GM18519 (cell line): ENCODE measurements around the gene RAB40AL.
"Not testable (repeated sequence)": the region's sequence is repeated elsewhere in the genome, so short reads cannot be mapped to it uniquely, and the experiment has no call there.

Experiments
- ATAC-seq: cut with Tn5 transposase; IDR thresholded peaks from one replicate; pipeline ENCODE4 v1.9.1; 2021; ENCODE audit warnings: mild to moderate bottlenecking, moderate library complexity; ENCODE audit not compliant: unreplicated experiment, low FRiP score

Gene RAB40AL, protein sequence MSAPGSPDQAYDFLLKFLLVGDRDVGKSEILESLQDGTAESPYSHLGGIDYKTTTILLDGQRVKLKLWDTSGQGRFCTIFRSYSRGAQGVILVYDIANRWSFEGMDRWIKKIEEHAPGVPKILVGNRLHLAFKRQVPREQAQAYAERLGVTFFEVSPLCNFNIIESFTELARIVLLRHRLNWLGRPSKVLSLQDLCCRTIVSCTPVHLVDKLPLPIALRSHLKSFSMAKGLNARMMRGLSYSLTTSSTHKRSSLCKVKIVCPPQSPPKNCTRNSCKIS

GRCh38 chrX:102936972-102937371 is at the start of gene RAB40AL:
TSS of gene RAB40AL (plus strand) at chrX:102937272. CDS start at chrX:102937319, 47 bp downstream.
- ATAC-seq, result not testable (repeated sequence)

DNA sequence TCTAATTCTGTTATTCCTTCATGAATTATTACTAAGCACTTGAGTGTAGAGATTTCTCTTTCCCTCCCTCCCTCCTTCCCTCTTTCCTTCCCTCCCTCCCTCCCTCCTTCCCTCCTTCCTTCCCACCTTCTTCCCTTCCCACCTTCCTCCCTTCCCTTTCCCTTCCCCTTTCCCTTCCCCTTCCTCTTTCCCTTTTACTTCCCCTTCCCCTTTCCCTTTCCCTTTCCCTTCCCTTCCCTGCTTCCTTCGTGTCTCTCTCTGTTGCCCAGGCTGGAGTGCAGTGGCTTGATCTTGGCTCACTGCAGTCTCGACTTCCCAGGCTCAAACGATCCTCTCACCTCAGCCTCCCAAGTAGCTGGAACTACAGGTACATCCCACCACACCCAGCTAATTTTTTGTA is 49.4 kb upstream of the RAB40AL start:
- ATAC-seq, result no peak

GRCh38 chrX:102892103-102892502 is 45.0 kb upstream of the RAB40AL start:
- no peak for ATAC-seq

DNA sequence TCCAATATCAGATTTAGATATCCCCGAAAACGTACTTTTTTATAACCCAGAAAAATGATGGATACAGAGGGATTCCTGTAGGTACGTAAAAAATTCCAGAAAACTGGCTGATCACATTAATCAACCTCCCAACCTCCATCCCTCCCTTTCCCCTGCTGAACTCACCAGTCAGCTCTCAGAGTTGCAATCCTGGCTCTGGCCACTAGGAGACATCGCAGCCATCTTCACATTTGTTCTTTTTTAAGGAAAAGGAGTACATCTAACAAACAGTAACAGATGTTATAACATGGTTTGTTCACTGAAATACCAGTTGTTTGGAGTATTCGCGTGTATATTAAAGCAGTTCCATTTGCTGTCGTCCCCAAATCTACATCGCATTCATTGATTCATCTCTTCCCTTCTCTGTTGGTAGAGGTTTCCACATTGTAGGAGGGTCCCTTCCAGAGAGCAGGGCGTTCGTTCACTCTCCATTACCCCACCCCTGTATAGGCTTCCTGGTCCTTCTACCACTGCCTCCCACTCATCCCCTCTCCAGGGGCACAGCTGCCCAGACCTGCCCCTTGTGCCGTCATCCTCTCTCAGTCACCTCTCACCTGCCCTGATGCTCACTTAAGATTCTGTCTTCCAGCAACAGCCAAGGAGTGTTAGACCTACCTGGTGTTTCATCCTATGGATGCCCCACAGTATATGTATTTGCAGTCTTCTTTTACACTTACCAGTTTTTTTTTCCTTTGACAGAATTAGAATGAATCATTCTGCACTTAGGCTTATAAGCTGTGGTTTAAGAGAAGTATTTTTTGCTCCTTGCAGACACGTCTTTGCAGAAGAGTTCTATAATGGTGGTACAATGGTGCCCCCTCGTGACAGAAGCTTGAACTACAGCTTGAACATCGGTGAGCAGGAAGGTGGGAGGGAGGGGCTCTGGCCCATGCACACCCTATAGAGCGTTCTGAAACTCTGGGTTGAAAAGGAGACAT is 36.8 kb upstream of the RAB40AL start:
- peak; percentile 75 for ATAC-seq

DNA sequence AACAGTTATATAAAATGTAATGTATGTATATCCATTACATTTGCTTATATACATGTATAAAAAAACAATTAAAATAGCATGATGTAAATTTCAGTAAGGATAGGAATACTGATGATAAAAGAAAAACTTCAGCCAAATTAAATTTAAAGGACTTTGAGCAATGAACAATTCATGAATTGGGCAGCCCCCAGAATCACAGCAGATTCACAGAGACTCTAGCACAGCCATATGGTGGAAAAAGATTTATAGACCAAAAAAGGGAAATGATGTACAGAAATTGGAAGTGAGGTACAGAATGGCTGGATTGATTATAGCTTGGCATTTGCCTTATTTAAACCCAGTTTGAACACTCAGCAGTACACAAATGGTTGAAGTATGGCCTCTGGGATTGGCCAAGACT is 34.7 kb upstream of the RAB40AL start:
- no peak for ATAC-seq

DNA sequence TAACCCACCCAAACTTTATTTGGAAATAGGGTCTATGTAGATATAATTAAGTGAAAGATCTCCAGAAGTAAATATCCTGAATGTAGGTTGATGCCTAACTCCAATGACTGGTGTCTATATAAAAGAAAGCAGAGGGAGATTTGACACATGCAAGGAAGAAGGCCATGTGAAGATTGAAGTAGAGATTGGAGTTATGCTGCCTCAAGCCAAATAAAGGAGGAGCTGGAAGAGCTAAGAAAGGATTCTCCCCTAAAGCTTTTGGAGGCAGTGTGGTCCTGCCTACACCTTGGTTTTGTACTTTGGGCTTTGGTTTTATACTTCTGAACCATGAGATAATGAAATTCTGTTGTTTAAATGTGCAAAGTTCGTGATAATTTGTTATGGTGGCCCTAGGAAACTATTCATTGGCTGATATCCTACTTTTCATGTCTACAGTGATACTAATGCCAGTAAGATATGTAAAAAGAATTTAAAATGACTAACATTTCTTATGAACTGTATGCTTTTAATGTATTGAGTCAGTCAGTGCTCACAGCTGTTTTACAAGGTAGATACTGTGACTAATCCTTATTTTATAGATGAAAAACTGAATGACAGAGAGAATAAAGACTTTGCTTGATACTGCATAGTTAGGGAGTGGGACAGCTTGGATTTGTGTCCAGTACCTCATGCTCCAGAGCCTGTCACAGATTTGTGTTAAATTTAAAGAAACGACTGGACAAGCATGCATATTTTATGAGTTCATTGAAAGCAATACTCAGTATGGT is 5.9 kb upstream of the RAB40AL start:
- ATAC-seq, result no peak

GRCh38 chrX:102934624-102935023 is 2.4 kb upstream of the RAB40AL start:
- ATAC-seq, result no peak

DNA sequence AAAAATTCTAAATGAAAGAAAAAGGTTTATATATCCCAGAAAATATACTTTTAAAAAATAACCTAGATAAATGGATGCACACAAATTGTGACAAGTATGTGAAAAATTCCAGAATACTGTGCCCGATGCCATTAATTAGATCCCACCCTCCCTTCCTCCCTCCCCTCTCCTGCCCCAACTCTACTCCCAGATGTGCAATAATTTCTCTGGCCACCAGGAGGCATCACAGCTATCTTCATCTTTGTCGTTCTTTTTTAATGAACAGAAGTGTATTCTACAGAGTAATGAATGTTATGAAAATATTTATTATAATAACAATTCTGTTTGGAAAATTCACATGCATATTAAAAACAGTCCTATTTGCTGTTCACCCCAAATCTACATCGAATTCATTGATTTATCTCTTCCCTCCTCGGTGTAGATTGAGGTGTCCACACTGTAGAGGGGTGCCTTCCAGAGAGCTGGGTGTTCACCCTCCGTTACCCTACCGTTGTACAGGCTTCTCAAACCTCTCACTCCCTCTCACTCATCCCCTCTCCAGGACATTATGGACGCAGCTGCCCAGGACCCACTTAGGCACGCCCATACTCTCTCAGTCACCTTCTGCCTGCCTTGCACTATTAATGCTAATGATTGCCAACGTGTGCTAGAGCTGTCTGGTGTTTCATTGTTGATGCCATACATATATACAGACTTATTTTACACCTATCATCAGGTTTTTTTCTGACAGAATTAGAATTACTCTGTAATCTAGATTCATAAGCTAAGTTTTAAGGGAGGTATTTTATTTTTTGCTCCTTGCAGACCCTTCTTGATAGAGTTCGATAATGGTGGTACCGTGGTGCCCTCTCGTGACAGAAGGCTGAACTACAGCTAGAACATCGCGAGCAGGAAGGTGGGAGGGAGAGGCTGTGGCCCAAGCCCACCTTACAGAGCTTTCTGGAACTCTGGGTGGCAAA is 14.1 kb downstream of the RAB40AL start:
- ATAC-seq, result peak; percentile 65

DNA sequence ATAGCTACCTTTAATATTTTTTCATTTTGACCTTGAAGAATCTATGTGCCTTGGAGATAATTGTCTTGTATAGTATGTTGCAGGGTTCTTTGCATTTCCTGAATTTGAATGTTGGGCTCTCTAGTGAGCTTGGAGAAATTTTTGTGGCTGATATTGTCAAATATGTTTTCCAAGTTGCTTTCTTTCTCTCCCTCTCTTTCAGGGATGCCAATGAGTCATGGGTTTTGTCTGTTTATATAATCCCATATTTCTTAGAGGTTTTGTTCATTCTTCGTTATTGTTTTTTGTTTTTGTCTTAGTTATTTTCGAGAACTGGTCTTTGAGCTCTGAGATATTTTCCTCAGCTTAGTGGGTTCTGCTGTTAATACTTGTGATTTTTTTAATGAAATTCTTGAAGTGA is 20.7 kb downstream of the RAB40AL start:
- ATAC-seq, result no peak

DNA sequence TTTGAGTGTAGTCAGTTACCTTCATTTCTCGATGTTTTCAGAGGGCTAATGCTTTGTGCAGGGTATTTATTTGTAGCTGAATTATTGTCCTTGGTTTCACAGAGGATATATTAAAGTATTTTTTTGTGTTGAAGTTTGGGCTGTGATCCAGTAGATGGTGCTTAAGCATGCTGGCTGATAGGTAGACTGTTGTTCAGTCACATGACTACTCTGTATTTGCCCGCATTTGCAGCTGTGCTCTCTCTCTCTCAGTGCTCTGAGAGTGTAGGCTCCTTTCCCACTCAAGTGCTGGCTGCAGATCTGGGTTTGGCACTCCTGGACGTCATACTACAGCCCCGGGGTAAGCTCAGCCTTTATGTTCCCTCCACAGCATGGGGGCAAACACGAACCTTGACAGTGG is 21.7 kb downstream of the RAB40AL start:
- no peak for ATAC-seq

- ATAC-seq, result no peak
Measured at GRCh38 chrX:102959471-102959870, 22.4 kb downstream of the RAB40AL start.

- ATAC-seq, result no peak
Measured at GRCh38 chrX:102963955-102964354, 26.9 kb downstream of the RAB40AL start.

DNA sequence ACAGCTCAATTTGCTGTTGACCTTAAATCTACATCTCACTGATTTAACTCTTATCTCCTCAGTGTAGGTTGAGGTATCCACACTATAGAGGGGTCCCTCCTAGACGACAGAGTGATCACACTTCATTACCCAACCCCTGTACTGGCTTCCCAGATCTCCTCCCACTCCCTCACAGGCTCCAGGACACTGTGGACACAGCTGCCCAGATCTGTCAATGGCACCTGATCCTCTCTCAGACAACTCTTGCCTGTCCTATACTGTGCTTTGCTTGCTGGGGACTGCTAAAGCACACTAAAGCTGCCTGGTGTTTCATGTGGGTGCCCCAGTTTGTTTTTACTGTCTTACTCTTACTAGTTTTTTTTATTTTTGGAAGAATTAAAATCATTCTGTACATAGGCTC is 27.9 kb downstream of the RAB40AL start:
- ATAC-seq, result no peak

- no peak for ATAC-seq
Measured at GRCh38 chrX:102966701-102967100, 29.6 kb downstream of the RAB40AL start.

GRCh38 chrX:102968216-102968615 is 31.1 kb downstream of the RAB40AL start:
- ATAC-seq, result no peak

GRCh38 chrX:102971536-102971935 is 34.5 kb downstream of the RAB40AL start:
- not testable (repeated sequence) for ATAC-seq

DNA sequence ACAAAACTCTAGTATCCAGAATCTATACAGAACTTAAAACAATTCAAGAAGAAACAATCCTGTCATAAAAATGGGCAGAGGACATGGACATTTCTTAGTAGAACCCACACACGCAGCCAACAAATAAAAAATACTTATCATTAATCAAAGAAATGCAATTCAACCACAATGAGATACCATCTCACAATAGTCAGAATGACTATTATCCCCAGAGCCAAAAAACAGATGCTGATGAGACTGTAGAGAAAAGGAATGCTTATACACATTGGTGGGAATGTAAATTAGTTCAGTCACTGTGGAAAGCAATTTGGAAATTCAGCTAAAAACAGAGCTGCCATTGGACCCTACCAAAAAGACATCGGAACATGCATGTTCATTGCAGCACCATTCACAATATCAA is 37.9 kb downstream of the RAB40AL start:
- ATAC-seq, result no peak

GRCh38 chrX:102976286-102976685 is 39.2 kb downstream of the RAB40AL start:
- ATAC-seq, result no peak

DNA sequence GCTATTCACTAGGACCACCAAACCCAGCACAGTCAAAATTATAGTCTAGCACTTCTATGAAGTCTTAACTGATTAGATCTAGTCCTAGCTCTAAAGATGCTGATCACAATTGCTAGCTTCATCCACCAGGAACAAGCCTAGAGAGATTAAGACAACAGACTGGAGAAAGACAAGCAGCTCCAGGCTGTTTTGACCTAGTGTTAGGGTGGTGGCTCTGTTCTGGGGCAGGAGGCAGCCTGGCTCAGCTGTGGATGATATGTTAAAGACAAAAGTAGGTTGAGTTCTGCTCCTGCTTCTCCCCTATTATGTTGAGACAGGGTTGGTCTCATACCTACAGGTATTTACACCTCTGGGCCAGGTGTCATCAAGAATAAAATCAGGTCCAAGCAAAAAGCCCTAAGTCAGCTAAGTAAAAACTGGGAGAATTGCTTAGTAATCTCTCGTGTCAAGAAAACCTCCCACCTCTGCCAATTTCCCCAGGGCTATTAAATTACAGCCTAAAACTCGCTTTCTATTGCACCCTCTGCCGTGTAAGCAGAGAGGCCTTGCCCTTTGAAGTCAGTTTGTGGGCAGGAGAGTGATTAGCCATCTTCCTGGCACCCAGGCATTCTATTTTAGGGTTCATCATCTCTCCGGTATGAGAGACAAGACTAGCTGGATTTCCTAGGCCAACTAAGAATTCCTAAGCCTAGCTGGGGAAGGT is 39.9 kb downstream of the RAB40AL start:
- ATAC-seq, result no peak
